Neural cell (in vitro differentiated cells): ENCODE measurements around the gene CDK6. TPM values are rescaled to one million over a fixed set of nuclear protein-coding genes. Genes with fewer than 3 reads are reported as not detected.

ENCODE experiments used
- H2AFZ ChIP-seq: fragments of 200-600, 300-800 bp; sonication (generic), shearing (Covaris generic); 2 replicates; pipeline ENCODE4 v1.6.0; 2014; ENCODE audit warnings: low read depth, mild to moderate bottlenecking, antibody characterized with exemption, low read length, moderate library complexity
- H3F3A ChIP-seq: fragments of 200-600 bp; shearing (Covaris generic); 2 replicates; pipeline ENCODE4 v1.6.1; 2016; ENCODE audit warnings: mild to moderate bottlenecking, moderate library complexity, mixed read lengths, antibody characterized with exemption, low read length; ENCODE audit not compliant: insufficient read depth, poor library complexity, severe bottlenecking
- H3K27ac ChIP-seq: fragments of 200-600, 300-800 bp; sonication (generic), shearing (Covaris generic); 2 replicates; pipeline ENCODE4 v1.5.1; 2014; ENCODE audit warnings: mild to moderate bottlenecking, low read length, moderate library complexity
- H3K27me3 ChIP-seq: fragments of 300-800, 200-600 bp; sonication (generic), shearing (Covaris generic); 2 replicates; pipeline ENCODE4 v1.6.0; 2014; ENCODE audit warnings: mild to moderate bottlenecking, low read depth, low read length, moderate library complexity; ENCODE audit not compliant: insufficient read depth
- H3K36me3 ChIP-seq: fragments of 300-800, 200-600 bp; sonication (generic), shearing (Covaris generic); 2 replicates; pipeline ENCODE4 v1.5.1; 2014; ENCODE audit warnings: mild to moderate bottlenecking, antibody characterized with exemption, low read length, moderate library complexity; ENCODE audit not compliant: insufficient read depth
- H3K4me2 ChIP-seq: fragments of 300-800, 200-600 bp; sonication (generic), shearing (Covaris generic); 2 replicates; pipeline ENCODE4 v1.6.0; 2014; ENCODE audit warnings: mild to moderate bottlenecking, low read length
- H3K4me3 ChIP-seq: fragments of 300-800, 200-600 bp; sonication (generic), shearing (Covaris generic); 2 replicates; pipeline ENCODE4 v1.5.1; 2014; ENCODE audit warnings: mild to moderate bottlenecking, low read length, moderate library complexity
- H3K79me2 ChIP-seq: fragments of 200-600 bp; shearing (Covaris generic); replicated peaks from 2 replicates; pipeline ENCODE4 v1.6.0; 2014; ENCODE audit warnings: mild to moderate bottlenecking, low read length, moderate library complexity; ENCODE audit not compliant: insufficient read depth
- H3K9ac ChIP-seq: fragments of 300-800, 200-600 bp; sonication (generic), shearing (Covaris generic); 2 replicates; pipeline ENCODE4 v1.6.1; 2016; ENCODE audit warnings: mild to moderate bottlenecking, low read length, mixed read lengths
- H3K9me2 ChIP-seq: fragments of 200-600 bp; shearing (Covaris generic); 2 replicates; pipeline ENCODE4 v1.6.1; 2016; ENCODE audit warnings: mild to moderate bottlenecking, low read length, mixed read lengths; ENCODE audit not compliant: insufficient read depth
- H3K9me3 ChIP-seq: fragments of 200-600, 300-800 bp; sonication (generic), shearing (Covaris generic); 2 replicates; pipeline ENCODE4 v1.6.1; 2016; ENCODE audit warnings: mild to moderate bottlenecking, mixed run types, low read length, moderate library complexity, mixed read lengths
- H4K20me1 ChIP-seq: fragments of 200-600 bp; shearing (Covaris generic); 2 replicates; pipeline ENCODE4 v1.6.1; 2016; ENCODE audit warnings: mild to moderate bottlenecking, mixed run types; ENCODE audit not compliant: insufficient read depth
- CTCF ChIP-seq: fragments of 450-650 bp; IDR thresholded peaks from 2 replicates; pipeline ENCODE4 v1.5.1; 2014; ENCODE audit warnings: antibody characterized with exemption, mild to moderate bottlenecking, moderate library complexity; ENCODE audit not compliant: poor library complexity, severe bottlenecking
- EP300 ChIP-seq: fragments of 450-650 bp; conservative IDR thresholded peaks from 2 replicates; pipeline ENCODE4 v1.6.1; 2014; ENCODE audit warnings: antibody characterized with exemption, mild to moderate bottlenecking, moderate library complexity; ENCODE audit not compliant: poor library complexity, severe bottlenecking
- EZH2 ChIP-seq: fragments of 200-600, 300-800 bp; shearing (Covaris generic), sonication (generic); IDR thresholded peaks from 2 replicates; pipeline ENCODE4 v1.6.1; 2014; ENCODE audit warnings: antibody characterized with exemption, low read length, borderline replicate concordance, mild to moderate bottlenecking; ENCODE audit not compliant: insufficient read depth, poor library complexity, severe bottlenecking
- MXI1 ChIP-seq: fragments of 450-650 bp; conservative IDR thresholded peaks from 2 replicates; pipeline ENCODE4 v1.6.1; 2014; ENCODE audit warnings: antibody characterized with exemption, mild to moderate bottlenecking; ENCODE audit not compliant: poor library complexity, severe bottlenecking
- POLR2AphosphoS5 ChIP-seq: IDR thresholded peaks from 2 replicates; pipeline ENCODE4 v1.6.1; 2012
- RAD21 ChIP-seq: fragments of 450-650 bp; conservative IDR thresholded peaks from 2 replicates; pipeline ENCODE4 v1.6.1; 2014; ENCODE audit warnings: antibody characterized with exemption, mild to moderate bottlenecking, moderate library complexity
- REST ChIP-seq: IDR thresholded peaks from 2 replicates; pipeline ENCODE4 v1.6.1; 2012; ENCODE audit warnings: borderline replicate concordance
- SMC3 ChIP-seq: fragments of 450-650 bp; conservative IDR thresholded peaks from 2 replicates; pipeline ENCODE4 v1.6.1; 2014; ENCODE audit warnings: antibody characterized with exemption, mild to moderate bottlenecking, moderate library complexity; ENCODE audit not compliant: poor library complexity
- TAF1 ChIP-seq: IDR thresholded peaks from 2 replicates; pipeline ENCODE4 v1.6.1; 2012; ENCODE audit warnings: low read depth
- polyA plus RNA-seq: library from polyadenylated mRNA; depleted of rRNA; stranded (reverse); fragments of >200 nt; gene quantifications from 2 replicates; pipeline ENCODE4 v1.2.3, GENCODE V29; 2014

CDK6 gene
- polyA plus RNA-seq, 1 donor from 2014 or later: 4.1 TPM

- TF ChIP-seq SMC3: no peak
Measured at GRCh38 chr7:92731335-92732063, 104.9 kb downstream of the CDK6 start (continued).

- Histone ChIP-seq H3K4me2 (no peak overlapping the region), H3K79me2 (no peaks in the 10 kb centered on the region)
Measured at GRCh38 chr7:92730808-92731207, 105.6 kb downstream of the CDK6 start.

More at GRCh38 chr7:92730808-92731207, 105.6 kb downstream of the CDK6 start:
- Histone ChIP-seq H3K4me3 (no peak overlapping the region), H4K20me1 (no peaks in the 10 kb centered on the region), H3K27me3 (no peaks in the 10 kb centered on the region), H3F3A (no peaks in the 10 kb centered on the region), H2AFZ (no peak overlapping the region), H3K9me2 (no peaks in the 10 kb centered on the region), H3K36me3 (no peaks in the 10 kb centered on the region), H3K9ac (no peak overlapping the region), H3K27ac (no peak overlapping the region), H3K9me3 (no peaks in the 10 kb centered on the region)
- TF ChIP-seq MXI1 (no peak), POLR2AphosphoS5 (no peak), EP300 (no peak), CTCF (no peak), TAF1 (no peak), SMC3 (no peak), EZH2 (no peak), REST (no peak), RAD21 (no peak)
